ENCODE measurements around the gene BPIFB6.

GRCh38 chr20:33062825-33063149 lies 31.3 kb downstream of the BPIFB6 start:
- TF ChIP-seq CTCF (conservative IDR thresholded peaks at IDR 0.05; ENCODE audit: low read depth, low read length) = no peak
- no peak for TF ChIP-seq EZH2 (IDR thresholded peaks at IDR 0.05; ENCODE audit: low read length, unreplicated experiment)
- no peak for TF ChIP-seq EZH2phosphoT487 (IDR thresholded peaks at IDR 0.05; ENCODE audit: borderline replicate concordance, low read length)

All from PC-3 (cell line).